SK-N-SH (cell line): ENCODE results near the gene ABHD17B.

ENCODE experiments used
- EZH2phosphoT487 ChIP-seq: fragments of 200-600 bp; sonication (generic); IDR thresholded peaks from 2 replicates; pipeline ENCODE4 v1.6.1; 2017; ENCODE audit warnings: low read depth, mixed run types, mild to moderate bottlenecking, antibody characterized with exemption, moderate library complexity, borderline replicate concordance
- GATA2 ChIP-seq: sonication (generic); formaldehyde crosslinking; IDR thresholded peaks from 2 replicates; pipeline ENCODE4 v1.5.0; 2020; ENCODE audit warnings: mild to moderate bottlenecking, missing genetic modification reagents
- MEF2A ChIP-seq: IDR thresholded peaks from 2 replicates; pipeline ENCODE4 v1.4.0; 2012; ENCODE audit warnings: low read depth, borderline replicate concordance
- NRF1 ChIP-seq: IDR thresholded peaks from 2 replicates; pipeline ENCODE4 v1.6.1; 2012; ENCODE audit warnings: low read depth, mild to moderate bottlenecking, low read length
- POLR2AphosphoS5 ChIP-seq: IDR thresholded peaks from 2 replicates; pipeline ENCODE4 v1.6.1; 2012; ENCODE audit warnings: low read depth, low read length
- RAD21 ChIP-seq: IDR thresholded peaks from 2 replicates; pipeline ENCODE4 v1.6.1; 2012; ENCODE audit warnings: mild to moderate bottlenecking, low read length
- RXRA ChIP-seq: IDR thresholded peaks from 2 replicates; pipeline ENCODE4 v1.4.0; 2012; ENCODE audit warnings: low read depth, mild to moderate bottlenecking, borderline replicate concordance
- SIN3A ChIP-seq: IDR thresholded peaks from 2 replicates; pipeline ENCODE4 v1.6.1; 2012; ENCODE audit warnings: low read depth, mild to moderate bottlenecking, low read length, moderate library complexity, borderline replicate concordance
- TF ChIP-seq, protein P1 (sequence below): fragments of 150-350 bp; IDR thresholded peaks from 2 replicates; pipeline ENCODE4 v1.6.1; 2017; ENCODE audit warnings: antibody characterized with exemption, low read length, low read depth, borderline replicate concordance
- TF ChIP-seq, protein P2 (sequence below): fragments of 200-600 bp; sonication (generic); IDR thresholded peaks from 2 replicates; pipeline ENCODE4 v1.6.1; 2017; ENCODE audit warnings: antibody characterized with exemption, mild to moderate bottlenecking, moderate library complexity
- TF ChIP-seq, protein P3 (sequence below): IDR thresholded peaks from 2 replicates; pipeline ENCODE4; 2012
- TF ChIP-seq, protein P4 (sequence below): IDR thresholded peaks from 2 replicates; pipeline ENCODE4 v1.6.1; 2012; ENCODE audit warnings: mild to moderate bottlenecking, low read depth, low read length, moderate library complexity

- TF ChIP-seq, protein P1, sequence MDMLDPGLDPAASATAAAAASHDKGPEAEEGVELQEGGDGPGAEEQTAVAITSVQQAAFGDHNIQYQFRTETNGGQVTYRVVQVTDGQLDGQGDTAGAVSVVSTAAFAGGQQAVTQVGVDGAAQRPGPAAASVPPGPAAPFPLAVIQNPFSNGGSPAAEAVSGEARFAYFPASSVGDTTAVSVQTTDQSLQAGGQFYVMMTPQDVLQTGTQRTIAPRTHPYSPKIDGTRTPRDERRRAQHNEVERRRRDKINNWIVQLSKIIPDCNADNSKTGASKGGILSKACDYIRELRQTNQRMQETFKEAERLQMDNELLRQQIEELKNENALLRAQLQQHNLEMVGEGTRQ = no peak
- TF ChIP-seq MEF2A = no peak
- TF ChIP-seq, protein P2, sequence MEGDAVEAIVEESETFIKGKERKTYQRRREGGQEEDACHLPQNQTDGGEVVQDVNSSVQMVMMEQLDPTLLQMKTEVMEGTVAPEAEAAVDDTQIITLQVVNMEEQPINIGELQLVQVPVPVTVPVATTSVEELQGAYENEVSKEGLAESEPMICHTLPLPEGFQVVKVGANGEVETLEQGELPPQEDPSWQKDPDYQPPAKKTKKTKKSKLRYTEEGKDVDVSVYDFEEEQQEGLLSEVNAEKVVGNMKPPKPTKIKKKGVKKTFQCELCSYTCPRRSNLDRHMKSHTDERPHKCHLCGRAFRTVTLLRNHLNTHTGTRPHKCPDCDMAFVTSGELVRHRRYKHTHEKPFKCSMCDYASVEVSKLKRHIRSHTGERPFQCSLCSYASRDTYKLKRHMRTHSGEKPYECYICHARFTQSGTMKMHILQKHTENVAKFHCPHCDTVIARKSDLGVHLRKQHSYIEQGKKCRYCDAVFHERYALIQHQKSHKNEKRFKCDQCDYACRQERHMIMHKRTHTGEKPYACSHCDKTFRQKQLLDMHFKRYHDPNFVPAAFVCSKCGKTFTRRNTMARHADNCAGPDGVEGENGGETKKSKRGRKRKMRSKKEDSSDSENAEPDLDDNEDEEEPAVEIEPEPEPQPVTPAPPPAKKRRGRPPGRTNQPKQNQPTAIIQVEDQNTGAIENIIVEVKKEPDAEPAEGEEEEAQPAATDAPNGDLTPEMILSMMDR = no peak
- TF ChIP-seq EZH2phosphoT487 = no peak
- TF ChIP-seq GATA2 (CRISPR knock-in tag) = no peak
- TF ChIP-seq RXRA = no peak
- no peak for TF ChIP-seq SIN3A
- no peak for TF ChIP-seq RAD21
- TF ChIP-seq, protein P3, sequence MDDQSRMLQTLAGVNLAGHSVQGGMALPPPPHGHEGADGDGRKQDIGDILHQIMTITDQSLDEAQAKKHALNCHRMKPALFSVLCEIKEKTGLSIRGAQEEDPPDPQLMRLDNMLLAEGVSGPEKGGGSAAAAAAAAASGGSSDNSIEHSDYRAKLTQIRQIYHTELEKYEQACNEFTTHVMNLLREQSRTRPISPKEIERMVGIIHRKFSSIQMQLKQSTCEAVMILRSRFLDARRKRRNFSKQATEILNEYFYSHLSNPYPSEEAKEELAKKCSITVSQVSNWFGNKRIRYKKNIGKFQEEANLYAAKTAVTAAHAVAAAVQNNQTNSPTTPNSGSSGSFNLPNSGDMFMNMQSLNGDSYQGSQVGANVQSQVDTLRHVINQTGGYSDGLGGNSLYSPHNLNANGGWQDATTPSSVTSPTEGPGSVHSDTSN = no peak
- TF ChIP-seq POLR2AphosphoS5 = no peak
- no peak for TF ChIP-seq NRF1
- TF ChIP-seq, protein P4, sequence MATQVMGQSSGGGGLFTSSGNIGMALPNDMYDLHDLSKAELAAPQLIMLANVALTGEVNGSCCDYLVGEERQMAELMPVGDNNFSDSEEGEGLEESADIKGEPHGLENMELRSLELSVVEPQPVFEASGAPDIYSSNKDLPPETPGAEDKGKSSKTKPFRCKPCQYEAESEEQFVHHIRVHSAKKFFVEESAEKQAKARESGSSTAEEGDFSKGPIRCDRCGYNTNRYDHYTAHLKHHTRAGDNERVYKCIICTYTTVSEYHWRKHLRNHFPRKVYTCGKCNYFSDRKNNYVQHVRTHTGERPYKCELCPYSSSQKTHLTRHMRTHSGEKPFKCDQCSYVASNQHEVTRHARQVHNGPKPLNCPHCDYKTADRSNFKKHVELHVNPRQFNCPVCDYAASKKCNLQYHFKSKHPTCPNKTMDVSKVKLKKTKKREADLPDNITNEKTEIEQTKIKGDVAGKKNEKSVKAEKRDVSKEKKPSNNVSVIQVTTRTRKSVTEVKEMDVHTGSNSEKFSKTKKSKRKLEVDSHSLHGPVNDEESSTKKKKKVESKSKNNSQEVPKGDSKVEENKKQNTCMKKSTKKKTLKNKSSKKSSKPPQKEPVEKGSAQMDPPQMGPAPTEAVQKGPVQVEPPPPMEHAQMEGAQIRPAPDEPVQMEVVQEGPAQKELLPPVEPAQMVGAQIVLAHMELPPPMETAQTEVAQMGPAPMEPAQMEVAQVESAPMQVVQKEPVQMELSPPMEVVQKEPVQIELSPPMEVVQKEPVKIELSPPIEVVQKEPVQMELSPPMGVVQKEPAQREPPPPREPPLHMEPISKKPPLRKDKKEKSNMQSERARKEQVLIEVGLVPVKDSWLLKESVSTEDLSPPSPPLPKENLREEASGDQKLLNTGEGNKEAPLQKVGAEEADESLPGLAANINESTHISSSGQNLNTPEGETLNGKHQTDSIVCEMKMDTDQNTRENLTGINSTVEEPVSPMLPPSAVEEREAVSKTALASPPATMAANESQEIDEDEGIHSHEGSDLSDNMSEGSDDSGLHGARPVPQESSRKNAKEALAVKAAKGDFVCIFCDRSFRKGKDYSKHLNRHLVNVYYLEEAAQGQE = no peak
These were observed 89.6 kb downstream of the ABHD17B start for GRCh38 chr9:71821405-71821804.
